Measurements from ENCODE around the gene SAMD3.

DNA sequence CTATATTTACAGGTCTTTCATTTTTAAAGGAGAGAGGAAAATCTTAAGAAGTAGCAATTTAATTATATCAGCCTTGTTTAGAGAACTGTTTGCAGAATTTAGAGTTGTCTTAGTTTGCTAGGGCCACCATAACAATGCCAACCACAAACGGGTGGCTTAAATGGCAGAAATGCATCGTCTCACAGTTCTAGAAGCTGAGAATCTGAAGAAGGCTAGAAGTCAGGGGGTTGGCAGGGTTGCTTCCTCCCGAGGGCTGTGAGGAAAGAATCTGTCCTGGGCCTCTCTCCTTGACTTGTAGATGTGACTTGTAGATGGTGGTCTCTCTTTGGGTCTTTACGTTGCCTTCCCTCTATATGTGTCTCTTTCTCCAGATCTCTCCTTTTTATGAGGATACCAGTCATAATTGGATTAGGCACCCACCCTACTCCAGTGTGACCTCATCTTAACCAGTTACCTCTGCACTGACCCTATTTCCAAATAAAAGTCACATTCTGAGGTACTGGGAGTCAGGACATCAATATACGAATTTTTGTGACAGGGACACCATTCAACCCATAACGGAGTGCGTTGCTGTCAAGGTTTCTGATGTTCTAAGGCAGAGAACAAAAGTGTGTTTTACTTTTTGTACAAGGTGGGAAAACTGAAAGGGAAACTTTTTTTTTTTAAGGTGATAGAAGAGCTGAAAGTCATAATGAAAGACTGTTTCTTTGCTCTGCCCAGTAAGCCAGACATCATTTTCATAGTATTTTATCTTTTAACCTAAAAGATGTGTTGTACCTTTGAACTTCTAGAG lies 84.4 kb downstream of the SAMD3 start:
- no peak for TF ChIP-seq POLR2A (IDR thresholded peaks at IDR 0.05)
- TF ChIP-seq, protein P1, sequence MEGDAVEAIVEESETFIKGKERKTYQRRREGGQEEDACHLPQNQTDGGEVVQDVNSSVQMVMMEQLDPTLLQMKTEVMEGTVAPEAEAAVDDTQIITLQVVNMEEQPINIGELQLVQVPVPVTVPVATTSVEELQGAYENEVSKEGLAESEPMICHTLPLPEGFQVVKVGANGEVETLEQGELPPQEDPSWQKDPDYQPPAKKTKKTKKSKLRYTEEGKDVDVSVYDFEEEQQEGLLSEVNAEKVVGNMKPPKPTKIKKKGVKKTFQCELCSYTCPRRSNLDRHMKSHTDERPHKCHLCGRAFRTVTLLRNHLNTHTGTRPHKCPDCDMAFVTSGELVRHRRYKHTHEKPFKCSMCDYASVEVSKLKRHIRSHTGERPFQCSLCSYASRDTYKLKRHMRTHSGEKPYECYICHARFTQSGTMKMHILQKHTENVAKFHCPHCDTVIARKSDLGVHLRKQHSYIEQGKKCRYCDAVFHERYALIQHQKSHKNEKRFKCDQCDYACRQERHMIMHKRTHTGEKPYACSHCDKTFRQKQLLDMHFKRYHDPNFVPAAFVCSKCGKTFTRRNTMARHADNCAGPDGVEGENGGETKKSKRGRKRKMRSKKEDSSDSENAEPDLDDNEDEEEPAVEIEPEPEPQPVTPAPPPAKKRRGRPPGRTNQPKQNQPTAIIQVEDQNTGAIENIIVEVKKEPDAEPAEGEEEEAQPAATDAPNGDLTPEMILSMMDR (IDR thresholded peaks at IDR 0.05) = no peak
- no peak for TF ChIP-seq EP300 (IDR thresholded peaks at IDR 0.05)
